Adipocyte (in vitro differentiated cells): ENCODE data around the gene FANK1.
"Not testable (repeated sequence)": the region's sequence is repeated elsewhere in the genome, so short reads cannot be mapped to it uniquely, and the experiment has no call there.

Experiments used
- DNase-seq: peaks from one replicate; pipeline ENCODE4 v3.0.0-alpha.2; 2015; ENCODE audit warnings: low read depth
- H3K27me3 ChIP-seq: replicated peaks from 2 replicates; pipeline ENCODE4 v1.7.0; 2013; ENCODE audit warnings: mild to moderate bottlenecking, low read length, moderate library complexity; ENCODE audit not compliant: control insufficient read depth, insufficient read depth
- H3K36me3 ChIP-seq: 2 replicates; pipeline ENCODE4 v1.7.0; 2013; ENCODE audit warnings: low read length, mild to moderate bottlenecking, moderate library complexity; ENCODE audit not compliant: control insufficient read depth, insufficient read depth, severe bottlenecking
- H3K4me1 ChIP-seq: 2 replicates; pipeline ENCODE4 v1.7.0; 2013; ENCODE audit warnings: mild to moderate bottlenecking, low read length, moderate library complexity; ENCODE audit not compliant: control insufficient read depth, insufficient read depth
- H3K4me3 ChIP-seq: 2 replicates; pipeline ENCODE4 v1.7.0; 2013; ENCODE audit warnings: mild to moderate bottlenecking, low read length, moderate library complexity
- H3K9ac ChIP-seq: 2 replicates; pipeline ENCODE4 v1.7.0; 2013; ENCODE audit warnings: mild to moderate bottlenecking, low read length, moderate library complexity
- H3K9me3 ChIP-seq: 2 replicates; pipeline ENCODE4 v1.7.0; 2013; ENCODE audit warnings: mild to moderate bottlenecking, low read length, moderate library complexity; ENCODE audit not compliant: control insufficient read depth

Gene FANK1

GRCh38 chr10:125940515-125940914, 44.2 kb downstream of the FANK1 start:
- no peak for DNase-seq
- no peaks in the 10 kb centered on the region for H3K27me3 ChIP-seq
- H3K4me1 ChIP-seq, result no peaks in the 10 kb centered on the region
- peaks cover 7% of the 10 kb centered on the region for H3K9me3 ChIP-seq
- H3K4me3 ChIP-seq, result no peak overlapping the region
- no peak overlapping the region for H3K9ac ChIP-seq
- H3K36me3 ChIP-seq, result no peaks in the 10 kb centered on the region

GRCh38 chr10:125951290-125951689, 54.9 kb downstream of the FANK1 start:
- no peak for DNase-seq
- Histone ChIP-seq H3K27me3 (no peaks in the 10 kb centered on the region), H3K4me1 (no peaks in the 10 kb centered on the region), H3K4me3 (no peak overlapping the region), H3K9me3 (peaks cover 23% of the 10 kb centered on the region), H3K9ac (no peak overlapping the region), H3K36me3 (no peaks in the 10 kb centered on the region)

- Histone ChIP-seq H3K4me1 (no peaks in the 10 kb centered on the region), H3K27me3 (no peaks in the 10 kb centered on the region), H3K36me3 (no peaks in the 10 kb centered on the region), H3K9ac (no peak overlapping the region), H3K4me3 (no peak overlapping the region), H3K9me3 (peaks cover 23% of the 10 kb centered on the region)
- no peak for DNase-seq
These were observed 57.5 kb downstream of the FANK1 start for GRCh38 chr10:125953778-125954385.

- Histone ChIP-seq H3K36me3 (no peaks in the 10 kb centered on the region), H3K27me3 (no peaks in the 10 kb centered on the region), H3K9me3 (peaks cover 23% of the 10 kb centered on the region), H3K4me1 (no peaks in the 10 kb centered on the region), H3K9ac (no peak overlapping the region), H3K4me3 (no peak overlapping the region)
- DNase-seq, result no peak
These were observed 59.4 kb downstream of the FANK1 start for GRCh38 chr10:125955766-125956165.

- Histone ChIP-seq H3K4me3 (no peak overlapping the region), H3K27me3 (no peaks in the 10 kb centered on the region), H3K9me3 (peaks cover 4% of the 10 kb centered on the region), H3K36me3 (no peaks in the 10 kb centered on the region), H3K4me1 (peaks cover 5% of the 10 kb centered on the region), H3K9ac (no peak overlapping the region)
- no peak for DNase-seq
These were observed 65.4 kb downstream of the FANK1 start for GRCh38 chr10:125961743-125962142.

GRCh38 chr10:125962200-125962599, 65.8 kb downstream of the FANK1 start:
- no peaks in the 10 kb centered on the region for H3K27me3 ChIP-seq
- no peak overlapping the region for H3K4me3 ChIP-seq
- H3K9ac ChIP-seq, result no peak overlapping the region
- H3K4me1 ChIP-seq, result peaks cover 5% of the 10 kb centered on the region
- peaks cover 4% of the 10 kb centered on the region for H3K9me3 ChIP-seq
- H3K36me3 ChIP-seq, result no peaks in the 10 kb centered on the region
- DNase-seq, result no peak

GRCh38 chr10:125964558-125964957, 68.2 kb downstream of the FANK1 start:
- H3K4me3 ChIP-seq, result no peak overlapping the region
- DNase-seq, result no peak
- H3K27me3 ChIP-seq, result no peaks in the 10 kb centered on the region
- peaks cover 4% of the 10 kb centered on the region for H3K9me3 ChIP-seq
- H3K36me3 ChIP-seq, result no peaks in the 10 kb centered on the region
- H3K9ac ChIP-seq, result no peak overlapping the region
- H3K4me1 ChIP-seq, result peaks cover 5% of the 10 kb centered on the region

GRCh38 chr10:125967533-125967932, 71.2 kb downstream of the FANK1 start:
- H3K4me3 ChIP-seq, result no peak overlapping the region
- no peak overlapping the region for H3K9ac ChIP-seq
- H3K9me3 ChIP-seq, result no peaks in the 10 kb centered on the region
- H3K27me3 ChIP-seq, result no peaks in the 10 kb centered on the region
- peaks cover 5% of the 10 kb centered on the region for H3K4me1 ChIP-seq
- no peaks in the 10 kb centered on the region for H3K36me3 ChIP-seq
- no peak for DNase-seq

GRCh38 chr10:125970077-125970630, 73.8 kb downstream of the FANK1 start:
- H3K36me3 ChIP-seq, DNase-seq, H3K27me3 ChIP-seq, H3K4me3 ChIP-seq, H3K9me3 ChIP-seq, H3K9ac ChIP-seq, H3K4me1 ChIP-seq: not testable (repeated sequence)

GRCh38 chr10:125976960-125977605, 80.7 kb downstream of the FANK1 start:
- Histone ChIP-seq H3K4me1 (peaks cover 3% of the 10 kb centered on the region), H3K4me3 (no peak overlapping the region), H3K27me3 (no peaks in the 10 kb centered on the region), H3K9me3 (no peaks in the 10 kb centered on the region), H3K36me3 (no peaks in the 10 kb centered on the region), H3K9ac (no peak overlapping the region)
- DNase-seq, result no peak

GRCh38 chr10:125979976-125980375, 83.6 kb downstream of the FANK1 start:
- H3K36me3 ChIP-seq, result no peaks in the 10 kb centered on the region
- H3K9me3 ChIP-seq, result no peaks in the 10 kb centered on the region
- no peak for DNase-seq
- no peak overlapping the region for H3K4me3 ChIP-seq
- peaks cover 12% of the 10 kb centered on the region for H3K4me1 ChIP-seq
- no peaks in the 10 kb centered on the region for H3K27me3 ChIP-seq
- no peak overlapping the region for H3K9ac ChIP-seq
